ENCODE results near the gene CFAP20.

GRCh38 chr16:58124601-58124915 lies 4.6 kb downstream of the CFAP20 start:
- TF ChIP-seq CTCF (IDR thresholded peaks at IDR 0.05), result no peak
- no peak for TF ChIP-seq POLR2A (IDR thresholded peaks at IDR 0.05)
